Neural progenitor cell (in vitro differentiated cells): ENCODE results near the gene FBXW8. TPM values are rescaled to one million over a fixed set of nuclear protein-coding genes. Genes with fewer than 3 reads are reported as not detected.

Source experiments
- DNase-seq: peaks from one replicate; pipeline ENCODE4 v3.0.0-alpha.2; 2016; ENCODE audit warnings: low spot score
- H2AFZ ChIP-seq: fragments of 200-600 bp; sonication (generic); replicated peaks from 2 replicates; pipeline ENCODE4 v1.6.1; 2016; ENCODE audit warnings: antibody characterized with exemption
- H3F3A ChIP-seq: fragments of 200-600 bp; sonication (generic); 2 replicates; pipeline ENCODE4 v1.6.1; 2016; ENCODE audit warnings: antibody characterized with exemption, low read depth
- H3K27ac ChIP-seq: fragments of 200-600 bp; sonication (generic); 2 replicates; pipeline ENCODE4 v1.5.1; 2016; ENCODE audit warnings: mild to moderate bottlenecking
- H3K27me3 ChIP-seq: fragments of 200-600 bp; sonication (generic); 2 replicates; pipeline ENCODE4 v1.6.1; 2016; ENCODE audit warnings: mild to moderate bottlenecking, moderate library complexity
- H3K36me3 ChIP-seq: fragments of 200-600 bp; sonication (generic); 2 replicates; pipeline ENCODE4 v1.5.1; 2016
- H3K4me1 ChIP-seq: fragments of 200-600 bp; sonication (generic); 2 replicates; pipeline ENCODE4 v1.6.1; 2016; ENCODE audit warnings: mixed run types
- H3K4me2 ChIP-seq: fragments of 200-600 bp; sonication (generic); 2 replicates; pipeline ENCODE4 v1.6.1; 2016
- H3K4me3 ChIP-seq: fragments of 200-600 bp; sonication (generic); 2 replicates; pipeline ENCODE4 v1.5.1; 2016
- H3K79me2 ChIP-seq: fragments of 200-600 bp; sonication (generic); 2 replicates; pipeline ENCODE4 v1.6.1; 2016; ENCODE audit warnings: low read depth
- H3K9ac ChIP-seq: fragments of 200-600 bp; sonication (generic); 2 replicates; pipeline ENCODE4 v1.6.1; 2016
- H3K9me3 ChIP-seq: fragments of 200-600 bp; sonication (generic); 2 replicates; pipeline ENCODE4 v1.5.1; 2016; ENCODE audit warnings: low read depth
- H4K20me1 ChIP-seq: fragments of 200-600 bp; sonication (generic); 2 replicates; pipeline ENCODE4 v1.6.1; 2016; ENCODE audit warnings: low read depth
- H3K27ac Mint-ChIP-seq: 3 replicates; pipeline ENCODE4 v1.8.0; 2021; ENCODE audit warnings: mixed read lengths
- H3K27me3 Mint-ChIP-seq: 2 replicates; pipeline ENCODE4 v1.8.0; 2022; ENCODE audit warnings: low read depth, mild to moderate bottlenecking, inconsistent platforms, moderate library complexity, mixed read lengths; ENCODE audit not compliant: insufficient read depth
- H3K36me3 Mint-ChIP-seq: 3 replicates; pipeline ENCODE4 v1.8.0; 2021; ENCODE audit warnings: mixed read lengths
- H3K4me1 Mint-ChIP-seq: 3 replicates; pipeline ENCODE4 v1.8.0; 2021; ENCODE audit warnings: mixed read lengths
- H3K4me3 Mint-ChIP-seq: 3 replicates; pipeline ENCODE4 v1.8.0; 2021; ENCODE audit warnings: mild to moderate bottlenecking, moderate library complexity, mixed read lengths
- H3K9me3 Mint-ChIP-seq: 3 replicates; pipeline ENCODE4 v1.8.0; 2020; ENCODE audit warnings: mixed read lengths
- CTCF ChIP-seq: fragments of 200-600 bp; sonication (generic); IDR thresholded peaks from 2 replicates; pipeline ENCODE4 v1.5.1; 2017; ENCODE audit warnings: antibody characterized with exemption, mild to moderate bottlenecking
- EZH2 ChIP-seq: fragments of 200-600 bp; sonication (generic); IDR thresholded peaks from 2 replicates; pipeline ENCODE4 v1.6.1; 2017; ENCODE audit warnings: antibody characterized with exemption, mild to moderate bottlenecking, moderate library complexity
- EZH2phosphoT487 ChIP-seq: fragments of 200-600 bp; sonication (generic); IDR thresholded peaks from 2 replicates; pipeline ENCODE4 v1.6.1; 2017; ENCODE audit warnings: antibody characterized with exemption
- total RNA-seq: library from RNA; depleted of rRNA; stranded (reverse); fragments of >200 nt; gene quantifications from 2 replicates; pipeline ENCODE4 v1.2.3, GENCODE V29; 2015; ENCODE audit warnings: low replicate concordance

Gene FBXW8
- total RNA-seq, 1 donor from 2014 or later, result 20.7 TPM

DNA sequence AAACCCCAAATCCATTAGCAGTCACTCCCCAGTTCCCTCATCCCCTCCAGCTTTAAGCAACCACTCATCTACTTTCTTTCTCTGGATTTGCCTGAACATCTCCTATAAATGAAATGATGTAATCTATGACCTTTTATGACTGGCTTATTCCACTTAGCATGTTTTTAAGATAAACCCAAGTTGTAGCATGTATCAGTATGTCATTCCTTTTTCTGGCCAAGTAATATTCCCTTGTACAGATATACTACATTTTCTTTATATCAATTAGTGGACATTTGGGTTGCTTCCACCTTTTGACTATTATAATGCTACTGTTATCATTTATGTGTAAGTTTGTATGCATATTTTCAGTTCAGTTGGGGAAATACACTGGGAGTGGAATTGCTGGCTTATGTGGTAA lies 105.1 kb downstream of the FBXW8 start:
- TF ChIP-seq EZH2, result no peak
- no peak for TF ChIP-seq CTCF
- TF ChIP-seq EZH2phosphoT487, result no peak
- H3K79me2 ChIP-seq, result peaks cover 4% of the 10 kb centered on the region
- Mint-ChIP-seq H3K36me3 (peaks cover 57% of the 10 kb centered on the region), H3K4me1 (peaks cover 4% of the 10 kb centered on the region), H3K9me3 (peaks cover 31% of the 10 kb centered on the region), H3K4me3 (no peak overlapping the region), H3K27ac (no peak overlapping the region), H3K27me3 (no peaks in the 10 kb centered on the region)
- H3K9ac ChIP-seq, result no peak overlapping the region
- H3F3A ChIP-seq, result peaks cover 13% of the 10 kb centered on the region
- H3K36me3 ChIP-seq, result peaks cover 7% of the 10 kb centered on the region
- no peaks in the 10 kb centered on the region for H4K20me1 ChIP-seq
- H3K9me3 ChIP-seq, result no peaks in the 10 kb centered on the region
- H3K4me2 ChIP-seq, result no peak overlapping the region
- no peaks in the 10 kb centered on the region for H3K27me3 ChIP-seq
- H3K4me1 ChIP-seq, result peaks cover 18% of the 10 kb centered on the region
- no peak overlapping the region for H3K4me3 ChIP-seq
- H3K27ac ChIP-seq, result no peak overlapping the region
- H2AFZ ChIP-seq, result no peak overlapping the region
- DNase-seq, result no peak

DNA sequence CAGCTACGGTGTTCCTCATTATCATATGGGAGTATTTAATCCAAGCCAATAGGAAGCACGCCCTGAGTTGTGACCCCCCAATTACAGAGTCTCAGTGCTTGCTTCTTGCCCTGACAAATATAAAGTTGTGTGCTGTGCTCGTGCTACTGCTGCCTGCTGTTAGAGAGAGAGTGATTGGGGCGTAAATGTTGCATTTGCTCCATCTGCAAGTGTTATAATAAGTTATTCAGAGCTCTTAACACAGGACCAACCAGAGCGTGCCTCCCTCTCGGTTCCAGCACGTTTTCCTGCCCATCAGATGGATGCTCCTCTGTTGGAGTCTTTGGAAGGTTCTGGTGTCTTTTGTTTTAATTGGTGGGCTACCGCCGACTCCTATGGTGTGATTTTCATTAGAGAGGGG lies 107.1 kb downstream of the FBXW8 start:
- TF ChIP-seq EZH2phosphoT487 (no peak), EZH2 (no peak), CTCF (no peak)
- Mint-ChIP-seq H3K27me3 (no peaks in the 10 kb centered on the region), H3K27ac (no peak overlapping the region), H3K4me1 (peaks cover 4% of the 10 kb centered on the region), H3K9me3 (peaks cover 27% of the 10 kb centered on the region), H3K4me3 (no peak overlapping the region), H3K36me3 (peaks cover 44% of the 10 kb centered on the region)
- H3K9ac ChIP-seq, result no peak overlapping the region
- H3K27ac ChIP-seq, result no peak overlapping the region
- peaks cover 4% of the 10 kb centered on the region for H3K79me2 ChIP-seq
- no peaks in the 10 kb centered on the region for H4K20me1 ChIP-seq
- no peak overlapping the region for H3K4me2 ChIP-seq
- H3F3A ChIP-seq, result peaks cover 4% of the 10 kb centered on the region
- H3K4me3 ChIP-seq, result no peak overlapping the region
- no peaks in the 10 kb centered on the region for H3K9me3 ChIP-seq
- peaks cover 8% of the 10 kb centered on the region for H3K4me1 ChIP-seq
- H3K36me3 ChIP-seq, result peaks cover 7% of the 10 kb centered on the region
- no peak overlapping the region for H2AFZ ChIP-seq
- DNase-seq, result no peak
- H3K27me3 ChIP-seq, result no peaks in the 10 kb centered on the region

GRCh38 chr12:117018276-117018675 lies 107.5 kb downstream of the FBXW8 start:
- Histone ChIP-seq H3K36me3 (peaks cover 7% of the 10 kb centered on the region), H3K9me3 (no peaks in the 10 kb centered on the region), H2AFZ (no peak overlapping the region), H3K4me2 (no peak overlapping the region), H3K4me3 (no peak overlapping the region), H4K20me1 (no peaks in the 10 kb centered on the region), H3K27me3 (no peaks in the 10 kb centered on the region), H3K27ac (no peak overlapping the region), H3F3A (peaks cover 4% of the 10 kb centered on the region), H3K79me2 (peaks cover 4% of the 10 kb centered on the region), H3K9ac (no peak overlapping the region), H3K4me1 (peaks cover 8% of the 10 kb centered on the region)
- no peak for TF ChIP-seq EZH2
- TF ChIP-seq EZH2phosphoT487, result no peak
- TF ChIP-seq CTCF, result no peak
- H3K36me3 Mint-ChIP-seq, result peaks cover 39% of the 10 kb centered on the region
- H3K4me3 Mint-ChIP-seq, result no peak overlapping the region
- no peaks in the 10 kb centered on the region for H3K27me3 Mint-ChIP-seq
- H3K4me1 Mint-ChIP-seq, result peaks cover 4% of the 10 kb centered on the region
- peaks cover 22% of the 10 kb centered on the region for H3K9me3 Mint-ChIP-seq
- H3K27ac Mint-ChIP-seq, result no peak overlapping the region
- no peak for DNase-seq
